Stimulated activated CD4-positive, alpha-beta T cell treated with anti-CD3 and anti-CD28 coated beads, Interleukin-1b, Interleukin-23, amount 100 ng/mL, for 24 hours (primary cell): ENCODE data around the gene CRISPLD2.
"Not testable (repeated sequence)": the region's sequence is repeated elsewhere in the genome, so short reads cannot be mapped to it uniquely, and the experiment has no call there.

Experiments used
- DNase-seq, 4 experiments: peaks; one replicate each; pipeline ENCODE4 v3.0.0-alpha.2; 2020; ENCODE audit warnings: low read depth in 4 of 4, low spot score in 1 of 4

CRISPLD2 gene

GRCh38 chr16:84839054-84839453 lies 19.3 kb downstream of the CRISPLD2 start:
- DNase-seq: no peak

- DNase-seq: no peak
These were observed 20.2 kb downstream of the CRISPLD2 start for GRCh38 chr16:84839956-84840355.

GRCh38 chr16:84840687-84841627 lies 21.2 kb downstream of the CRISPLD2 start:
- DNase-seq: no peak

- no peak for DNase-seq
These were observed 22.1 kb downstream of the CRISPLD2 start for GRCh38 chr16:84841787-84842300.

GRCh38 chr16:84842516-84843148 lies 22.8 kb downstream of the CRISPLD2 start:
- no peak for DNase-seq

GRCh38 chr16:84843149-84844048 lies 23.6 kb downstream of the CRISPLD2 start:
- DNase-seq: no peak

- no peak for DNase-seq
These were observed 24.2 kb downstream of the CRISPLD2 start for GRCh38 chr16:84844049-84844350.

GRCh38 chr16:84844559-84845495 lies 25.0 kb downstream of the CRISPLD2 start:
- no peak for DNase-seq

GRCh38 chr16:84845496-84846002 lies 25.8 kb downstream of the CRISPLD2 start:
- DNase-seq: no peak

- DNase-seq: no peak
These were observed 28.0 kb downstream of the CRISPLD2 start for GRCh38 chr16:84847564-84848355.

- DNase-seq: no peak
These were observed 29.3 kb downstream of the CRISPLD2 start for GRCh38 chr16:84848986-84849634.

- no peak for DNase-seq
These were observed 30.0 kb downstream of the CRISPLD2 start for GRCh38 chr16:84849751-84850150.

- no peak for DNase-seq
These were observed 30.9 kb downstream of the CRISPLD2 start for GRCh38 chr16:84850714-84851113.

- DNase-seq: no peak
These were observed 31.7 kb downstream of the CRISPLD2 start for GRCh38 chr16:84851192-84852127.

- DNase-seq: no peak
These were observed 33.7 kb downstream of the CRISPLD2 start for GRCh38 chr16:84853534-84853933.

- DNase-seq: no peak
These were observed 35.0 kb downstream of the CRISPLD2 start for GRCh38 chr16:84854759-84855158.

- not testable (repeated sequence) for DNase-seq
These were observed 35.8 kb downstream of the CRISPLD2 start for GRCh38 chr16:84855435-84856202.
